Astrocyte (in vitro differentiated cells and primary cell): Measurements from ENCODE around the gene LILRB3. TPM values are rescaled to one million over a fixed set of nuclear protein-coding genes. Genes with fewer than 3 reads are reported as not detected.
"Not testable (repeated sequence)": the region's sequence is repeated elsewhere in the genome, so short reads cannot be mapped to it uniquely, and the experiment has no call there.

Experiments
- DNase-seq: peaks from one replicate; pipeline ENCODE4 v3.0.0-alpha.2; 2010; ENCODE audit warnings: low read depth
- FAIRE-seq: peaks from 2 replicates; lab custom pipeline; 2011; peaks lifted over from hg19 to GRCh38; lab: Jason Lieb, UNC
- H2AFZ ChIP-seq: 2 replicates; pipeline ENCODE4 v1.6.0; 2012; ENCODE audit warnings: low read depth, low read length, inconsistent platforms
- H3K27ac ChIP-seq: 2 replicates; pipeline ENCODE4 v1.5.1; 2011; ENCODE audit warnings: low read depth, low read length, inconsistent platforms
- H3K27me3 ChIP-seq: 2 replicates; pipeline ENCODE4 v1.6.0; 2011; ENCODE audit warnings: low read length, inconsistent platforms; ENCODE audit not compliant: insufficient read depth
- H3K36me3 ChIP-seq: 2 replicates; pipeline ENCODE4 v1.5.1; 2011; ENCODE audit warnings: low read length, inconsistent platforms; ENCODE audit not compliant: insufficient read depth
- H3K4me1 ChIP-seq: 2 replicates; pipeline ENCODE4 v1.5.1; 2011; ENCODE audit warnings: low read length, inconsistent platforms; ENCODE audit not compliant: insufficient read depth
- H3K4me2 ChIP-seq: 2 replicates; pipeline ENCODE4 v1.6.0; 2012; ENCODE audit warnings: low read length, inconsistent platforms
- H3K4me3 ChIP-seq: 2 replicates; pipeline ENCODE4 v1.5.1; 2011; ENCODE audit warnings: low read depth, mild to moderate bottlenecking, low read length, inconsistent platforms; ENCODE audit not compliant: insufficient read depth
- H3K79me2 ChIP-seq: 2 replicates; pipeline ENCODE4 v1.6.0; 2012; ENCODE audit warnings: mild to moderate bottlenecking, low read length, inconsistent platforms; ENCODE audit not compliant: insufficient read depth
- H3K9ac ChIP-seq: 2 replicates; pipeline ENCODE4 v1.6.0; 2012; ENCODE audit warnings: mild to moderate bottlenecking, low read length, inconsistent platforms
- H3K9me3 ChIP-seq: 2 replicates; pipeline ENCODE4 v1.5.1; 2012; ENCODE audit warnings: low read depth, mild to moderate bottlenecking, low read length, inconsistent platforms; ENCODE audit not compliant: insufficient read depth
- H4K20me1 ChIP-seq: 2 replicates; pipeline ENCODE4 v1.6.0; 2012; ENCODE audit warnings: low read length, inconsistent platforms; ENCODE audit not compliant: insufficient read depth
- H3K27ac Mint-ChIP-seq: one replicate; pipeline ENCODE4 v1.8.0; 2021; ENCODE audit warnings: mild to moderate bottlenecking, mixed read lengths; ENCODE audit not compliant: unreplicated experiment
- H3K27me3 Mint-ChIP-seq: one replicate; pipeline ENCODE4 v1.8.0; 2021; ENCODE audit warnings: low read depth, mixed read lengths; ENCODE audit not compliant: unreplicated experiment
- H3K36me3 Mint-ChIP-seq: one replicate; pipeline ENCODE4 v1.8.0; 2021; ENCODE audit warnings: low read depth, mixed read lengths; ENCODE audit not compliant: unreplicated experiment
- H3K4me1 Mint-ChIP-seq: one replicate; pipeline ENCODE4 v1.8.0; 2021; ENCODE audit warnings: low read depth, mixed read lengths; ENCODE audit not compliant: unreplicated experiment
- H3K4me3 Mint-ChIP-seq: one replicate; pipeline ENCODE4 v1.8.0; 2021; ENCODE audit warnings: mild to moderate bottlenecking, moderate library complexity, mixed read lengths; ENCODE audit not compliant: unreplicated experiment
- H3K9me3 Mint-ChIP-seq: one replicate; pipeline ENCODE4 v1.8.0; 2021; ENCODE audit warnings: mild to moderate bottlenecking, mixed read lengths; ENCODE audit not compliant: unreplicated experiment
- EZH2 ChIP-seq: IDR thresholded peaks from 2 replicates; pipeline ENCODE4 v1.6.1; 2012; ENCODE audit warnings: mild to moderate bottlenecking, low read length, inconsistent platforms; ENCODE audit not compliant: insufficient read depth
- total RNA-seq: library from RNA; stranded (reverse); gene quantifications from 2 replicates; pipeline ENCODE4 v1.2.1, GENCODE V29; 2021
- TF ChIP-seq, protein P1 (sequence below): IDR thresholded peaks from 2 replicates; pipeline ENCODE4 v1.5.1; 2011; ENCODE audit warnings: low read depth, mild to moderate bottlenecking, inconsistent platforms, low read length, moderate library complexity; ENCODE audit not compliant: insufficient read depth

The LILRB3 gene
- total RNA-seq, 1 donor from 2014 or later: not detected

DNA sequence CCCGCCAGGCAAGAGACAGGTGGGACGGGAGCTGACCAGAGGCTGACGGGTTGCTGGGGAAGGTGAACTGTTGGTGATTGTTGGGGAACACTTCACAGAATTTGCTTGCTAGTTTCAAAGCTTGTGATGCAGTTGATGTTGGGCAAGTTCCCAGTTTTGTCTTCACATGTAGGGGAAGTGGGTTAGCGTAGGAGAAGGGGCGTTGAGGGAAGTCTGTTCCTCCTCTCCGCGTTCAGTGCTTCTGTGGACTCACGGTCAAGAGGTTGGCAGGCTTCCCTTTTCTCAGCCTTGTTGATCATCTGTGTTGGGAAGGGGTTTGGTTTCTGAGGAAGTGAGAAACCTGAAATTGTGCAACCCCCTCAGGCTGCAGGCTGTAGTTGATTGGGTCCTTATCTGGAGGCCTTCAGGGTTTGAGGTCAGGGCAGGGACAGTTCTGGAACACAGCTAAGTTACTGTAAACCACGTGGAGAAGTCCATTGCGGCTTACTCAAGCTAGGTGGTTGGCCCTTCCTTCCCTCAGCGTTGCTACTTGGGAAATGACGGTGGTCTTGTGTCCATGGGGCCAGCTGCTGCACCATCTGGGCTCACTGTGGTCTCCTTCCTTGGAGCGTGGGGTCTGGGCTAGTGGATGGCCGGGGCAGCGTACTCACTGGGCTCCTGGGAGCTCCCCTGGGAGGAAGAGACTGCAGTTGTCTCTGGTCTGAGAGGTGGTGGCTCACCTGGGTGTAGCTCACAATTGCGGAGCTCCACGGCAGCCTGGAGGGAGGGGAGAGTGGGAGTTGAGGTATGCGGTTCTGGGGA, 14.6 kb downstream of the LILRB3 start:
- Mint-ChIP-seq H3K27ac (peak overlapping the region; percentile 17), H3K9me3 (no peaks in the 10 kb centered on the region), H3K4me1 (peaks cover 41% of the 10 kb centered on the region), H3K36me3 (peaks cover 19% of the 10 kb centered on the region), H3K27me3 (no peaks in the 10 kb centered on the region), H3K4me3 (peak overlapping the region; percentile 42)
- Histone ChIP-seq H3K27me3 (no peaks in the 10 kb centered on the region), H4K20me1 (peaks cover 98% of the 10 kb centered on the region), H3K9me3 (no peaks in the 10 kb centered on the region), H3K4me2 (peak overlapping the region; percentile 45), H3K79me2 (peaks cover 62% of the 10 kb centered on the region), H3K4me3 (no peak overlapping the region), H3K36me3 (peaks cover 37% of the 10 kb centered on the region), H3K9ac (peak overlapping the region; percentile 61), H3K27ac (no peak overlapping the region), H2AFZ (no peak overlapping the region), H3K4me1 (peaks cover 47% of the 10 kb centered on the region)
- DNase-seq (peak; percentile 72), FAIRE-seq (no peak)
- TF ChIP-seq EZH2: no peak
- TF ChIP-seq, protein P1, sequence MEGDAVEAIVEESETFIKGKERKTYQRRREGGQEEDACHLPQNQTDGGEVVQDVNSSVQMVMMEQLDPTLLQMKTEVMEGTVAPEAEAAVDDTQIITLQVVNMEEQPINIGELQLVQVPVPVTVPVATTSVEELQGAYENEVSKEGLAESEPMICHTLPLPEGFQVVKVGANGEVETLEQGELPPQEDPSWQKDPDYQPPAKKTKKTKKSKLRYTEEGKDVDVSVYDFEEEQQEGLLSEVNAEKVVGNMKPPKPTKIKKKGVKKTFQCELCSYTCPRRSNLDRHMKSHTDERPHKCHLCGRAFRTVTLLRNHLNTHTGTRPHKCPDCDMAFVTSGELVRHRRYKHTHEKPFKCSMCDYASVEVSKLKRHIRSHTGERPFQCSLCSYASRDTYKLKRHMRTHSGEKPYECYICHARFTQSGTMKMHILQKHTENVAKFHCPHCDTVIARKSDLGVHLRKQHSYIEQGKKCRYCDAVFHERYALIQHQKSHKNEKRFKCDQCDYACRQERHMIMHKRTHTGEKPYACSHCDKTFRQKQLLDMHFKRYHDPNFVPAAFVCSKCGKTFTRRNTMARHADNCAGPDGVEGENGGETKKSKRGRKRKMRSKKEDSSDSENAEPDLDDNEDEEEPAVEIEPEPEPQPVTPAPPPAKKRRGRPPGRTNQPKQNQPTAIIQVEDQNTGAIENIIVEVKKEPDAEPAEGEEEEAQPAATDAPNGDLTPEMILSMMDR: no peak

DNA sequence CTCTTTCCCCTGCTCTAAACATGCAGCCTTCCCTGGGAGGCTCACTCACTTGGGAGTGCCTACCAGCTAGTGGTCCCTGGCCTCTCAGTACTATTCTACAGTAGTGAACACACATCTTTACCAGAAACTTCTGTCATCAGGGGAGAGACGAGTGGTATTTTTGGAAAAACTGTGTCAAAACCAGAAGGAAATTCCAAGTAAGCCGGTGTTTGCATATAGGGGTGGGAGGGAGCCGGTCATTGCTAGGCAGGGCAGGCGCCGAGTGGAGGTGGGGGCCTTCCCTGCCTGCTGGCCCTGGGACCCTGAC, 15.2 kb downstream of the LILRB3 start:
- Histone ChIP-seq H3K27ac (no peak overlapping the region), H3K4me2 (peak overlapping the region; percentile 45), H3K9me3 (no peaks in the 10 kb centered on the region), H3K9ac (peak overlapping the region; percentile 61), H3K79me2 (peaks cover 68% of the 10 kb centered on the region), H3K36me3 (peaks cover 43% of the 10 kb centered on the region), H3K27me3 (no peaks in the 10 kb centered on the region), H2AFZ (no peak overlapping the region), H3K4me3 (no peak overlapping the region), H4K20me1 (peaks cover 98% of the 10 kb centered on the region), H3K4me1 (peaks cover 53% of the 10 kb centered on the region)
- TF ChIP-seq, protein P1: no peak
- TF ChIP-seq EZH2: no peak
- Mint-ChIP-seq H3K9me3 (no peaks in the 10 kb centered on the region), H3K4me1 (peaks cover 47% of the 10 kb centered on the region), H3K4me3 (no peak overlapping the region), H3K27me3 (no peaks in the 10 kb centered on the region), H3K27ac (peak overlapping the region; percentile 13), H3K36me3 (peaks cover 19% of the 10 kb centered on the region)
- DNase-seq: no peak
- no peak for FAIRE-seq

DNA sequence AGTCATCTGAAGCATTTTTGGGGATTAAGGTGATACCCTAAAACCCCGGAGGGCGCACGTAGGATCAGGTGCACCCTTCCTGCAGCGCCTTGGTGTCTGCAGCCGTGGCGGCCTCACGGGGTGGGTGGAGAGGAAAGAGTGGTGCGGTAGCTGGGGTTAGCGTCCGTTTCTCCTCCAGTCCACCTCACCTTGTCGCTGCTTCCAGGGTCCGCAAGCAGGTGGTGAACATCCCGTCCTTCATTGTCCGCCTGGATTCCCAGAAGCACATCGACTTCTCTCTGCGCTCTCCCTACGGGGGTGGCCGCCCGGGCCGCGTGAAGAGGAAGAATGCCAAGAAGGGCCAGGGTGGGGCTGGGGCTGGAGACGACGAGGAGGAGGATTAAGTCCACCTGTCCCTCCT, 15.6 kb downstream of the LILRB3 start:
- not testable (repeated sequence) for H3K9me3 ChIP-seq, H3K27me3 ChIP-seq, H3K4me2 ChIP-seq, H3K27ac Mint-ChIP-seq, H2AFZ ChIP-seq, FAIRE-seq, H3K27me3 Mint-ChIP-seq, H3K27ac ChIP-seq, DNase-seq, H3K4me3 ChIP-seq, H3K4me3 Mint-ChIP-seq, H3K9me3 Mint-ChIP-seq
- peak overlapping the region; percentile 24 for H3K9ac ChIP-seq
- peaks cover 57% of the 10 kb centered on the region for H3K4me1 ChIP-seq
- peaks cover 22% of the 10 kb centered on the region for H3K36me3 Mint-ChIP-seq
- peaks cover 47% of the 10 kb centered on the region for H3K36me3 ChIP-seq
- H4K20me1 ChIP-seq: peaks cover 98% of the 10 kb centered on the region
- peaks cover 72% of the 10 kb centered on the region for H3K79me2 ChIP-seq
- H3K4me1 Mint-ChIP-seq: peaks cover 51% of the 10 kb centered on the region
